Sigmoid colon (tissue), 4 donors: ENCODE results near the gene GSK3B.

Experiments
- EP300 ChIP-seq, 4 donors: sonication (generic); formaldehyde crosslinking; IDR thresholded peaks; one replicate each; pipeline ENCODE4 v1.6.1; 2017; ENCODE audit warnings: antibody characterized with exemption in 4 of 4
- POLR2A ChIP-seq, 2 donors: fragments of 450-650 bp; IDR thresholded peaks; one replicate each; pipeline ENCODE4 v1.6.1; 2016; ENCODE audit warnings: antibody characterized with exemption in 2 of 2, mild to moderate bottlenecking in 2 of 2, moderate library complexity in 2 of 2
- POLR2AphosphoS5 ChIP-seq, 4 donors: sonication (generic); formaldehyde crosslinking; IDR thresholded peaks; one replicate each; pipeline ENCODE4 v1.6.1; 2017; ENCODE audit warnings: antibody characterized with exemption in 4 of 4
- TF ChIP-seq, protein P1 (sequence below), 4 experiments: fragments of 450-650 bp in 3 of 4; fragments of 200-600 bp in 1 of 4; IDR thresholded peaks; one replicate each; pipeline ENCODE4 v1.5.1; 2016 to 2019; ENCODE audit warnings: antibody characterized with exemption in 4 of 4, mild to moderate bottlenecking in 3 of 4, moderate library complexity in 2 of 4

DNA sequence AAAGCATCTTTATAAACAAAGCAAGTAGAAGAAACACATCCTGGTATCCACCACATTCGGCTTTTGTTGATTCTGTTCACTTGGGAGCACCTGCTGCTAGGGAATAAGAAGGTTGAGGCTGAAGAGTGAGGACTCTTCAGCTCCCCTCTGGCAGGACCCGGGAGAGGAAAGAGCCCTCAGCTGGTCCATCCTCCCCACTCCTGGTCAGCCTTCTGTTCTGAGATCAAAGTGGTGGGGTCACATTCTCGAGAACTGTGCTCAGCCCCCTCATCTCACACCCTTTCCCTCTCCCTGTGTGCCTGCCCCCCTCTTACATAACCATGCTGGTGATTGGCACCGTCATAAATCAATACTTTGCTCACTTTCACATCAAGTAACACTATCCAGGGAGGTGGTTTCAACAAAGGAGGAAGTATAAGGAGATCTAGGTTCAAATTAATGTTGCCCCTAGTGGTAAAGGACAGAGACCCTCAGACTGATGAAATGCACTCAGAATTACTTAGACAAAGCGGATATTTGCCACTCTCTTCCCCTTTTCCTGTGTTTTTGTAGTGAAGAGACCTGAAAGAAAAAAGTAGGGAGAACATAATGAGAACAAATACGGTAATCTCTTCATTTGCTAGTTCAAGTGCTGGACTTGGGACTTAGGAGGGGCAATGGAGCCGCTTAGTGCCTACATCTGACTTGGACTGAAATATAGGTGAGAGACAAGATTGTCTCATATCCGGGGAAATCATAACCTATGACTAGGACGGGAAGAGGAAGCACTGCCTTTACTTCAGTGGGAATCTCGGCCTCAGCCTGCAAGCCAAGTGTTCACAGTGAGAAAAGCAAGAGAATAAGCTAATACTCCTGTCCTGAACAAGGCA is 312.7 kb downstream of the GSK3B start, which contains the start of gene NR1I2:
- TF ChIP-seq, protein P1, sequence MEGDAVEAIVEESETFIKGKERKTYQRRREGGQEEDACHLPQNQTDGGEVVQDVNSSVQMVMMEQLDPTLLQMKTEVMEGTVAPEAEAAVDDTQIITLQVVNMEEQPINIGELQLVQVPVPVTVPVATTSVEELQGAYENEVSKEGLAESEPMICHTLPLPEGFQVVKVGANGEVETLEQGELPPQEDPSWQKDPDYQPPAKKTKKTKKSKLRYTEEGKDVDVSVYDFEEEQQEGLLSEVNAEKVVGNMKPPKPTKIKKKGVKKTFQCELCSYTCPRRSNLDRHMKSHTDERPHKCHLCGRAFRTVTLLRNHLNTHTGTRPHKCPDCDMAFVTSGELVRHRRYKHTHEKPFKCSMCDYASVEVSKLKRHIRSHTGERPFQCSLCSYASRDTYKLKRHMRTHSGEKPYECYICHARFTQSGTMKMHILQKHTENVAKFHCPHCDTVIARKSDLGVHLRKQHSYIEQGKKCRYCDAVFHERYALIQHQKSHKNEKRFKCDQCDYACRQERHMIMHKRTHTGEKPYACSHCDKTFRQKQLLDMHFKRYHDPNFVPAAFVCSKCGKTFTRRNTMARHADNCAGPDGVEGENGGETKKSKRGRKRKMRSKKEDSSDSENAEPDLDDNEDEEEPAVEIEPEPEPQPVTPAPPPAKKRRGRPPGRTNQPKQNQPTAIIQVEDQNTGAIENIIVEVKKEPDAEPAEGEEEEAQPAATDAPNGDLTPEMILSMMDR (IDR thresholded peaks at IDR 0.05): no peak
- TF ChIP-seq POLR2A (IDR thresholded peaks at IDR 0.05) (no peak), POLR2AphosphoS5 (IDR thresholded peaks at IDR 0.05) (no peak), EP300 (IDR thresholded peaks at IDR 0.05) (no peak)
